ENCODE measurements around the gene GPRIN3.
A peak's percentile ranks its signal among the peaks of the same experiment; 100 is the strongest.

The GPRIN3 gene

DNA sequence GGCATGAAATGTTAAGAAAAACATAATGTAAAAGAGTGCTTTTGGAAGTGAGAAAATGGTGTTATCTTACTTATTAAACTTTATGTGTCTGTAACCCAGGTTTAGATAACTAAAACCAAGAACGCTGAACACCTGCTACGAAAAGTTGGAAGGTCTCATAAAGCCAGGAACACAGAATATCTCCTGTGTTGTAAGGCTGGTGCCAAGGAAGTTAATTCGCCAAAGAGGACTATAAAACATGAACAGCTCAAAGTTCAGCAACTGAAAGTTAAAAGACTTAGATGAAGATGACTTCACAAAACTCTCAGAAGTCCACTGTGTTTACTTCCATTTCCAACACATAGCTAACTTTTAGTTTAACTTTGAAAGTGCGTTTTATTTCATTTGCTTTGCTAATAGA, 54.3 kb downstream of the GPRIN3 start (continued):
- no peak for TF ChIP-seq PRDM4 (tag by site-specific recombination; IDR thresholded peaks at IDR 0.05)
- no peak for TF ChIP-seq ZNF664 (tag by site-specific recombination; IDR thresholded peaks at IDR 0.05)
- TF ChIP-seq PBX3 (CRISPR knock-in tag; IDR thresholded peaks at IDR 0.05): no peak
- TF ChIP-seq ZNF148 (tag by site-specific recombination; IDR thresholded peaks at IDR 0.05; ENCODE audit: borderline replicate concordance): no peak
- TF ChIP-seq ZNF239 (tag by site-specific recombination; IDR thresholded peaks at IDR 0.05): no peak

DNA sequence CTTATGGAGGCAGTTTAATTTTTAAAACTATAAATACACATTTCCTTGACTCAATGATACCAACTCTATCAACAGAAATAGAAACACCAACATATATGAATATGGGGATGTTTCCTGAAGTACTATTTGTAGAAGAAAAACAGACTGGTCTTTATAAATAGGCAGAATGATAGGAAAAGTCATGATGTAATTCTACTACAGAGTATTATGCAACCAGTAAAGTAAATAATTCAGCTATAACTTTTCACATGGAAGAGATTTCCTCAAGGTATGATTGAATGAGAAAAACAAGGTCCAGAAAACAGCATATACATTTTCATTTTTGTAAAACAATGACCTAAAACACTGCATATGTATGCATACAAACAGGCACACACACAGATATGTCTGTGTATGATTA, 56.2 kb downstream of the GPRIN3 start:
- CTCF ChIA-PET: interaction anchor here (0.6 to 1.6 kb wide), 3 partner anchors 14 to 896 kb away, joined by 3 to 5 read pairs (median 4); no protein-coding TSS in a partner anchor

GRCh38 chr4:89249716-89250361, 57.8 kb downstream of the GPRIN3 start:
- ChIA-PET POLR2A (no interaction called here), CTCF (interaction anchor here (1.1 to 1.6 kb wide), 2 partner anchors 23 to 24 kb away, joined by 3 read pairs; no protein-coding TSS in a partner anchor)
- no peak overlapping the region for H3K27ac ChIP-seq (ENCODE audit: extremely low read depth, low read depth, low read length)
- H3K4me1 ChIP-seq (ENCODE audit: control insufficient read depth, insufficient read depth, low read length): no peaks in the 10 kb centered on the region
- 0 out of 2 replicates have a peak, but pooled peaks have one; percentile 11 for TF ChIP-seq SCRT2 (tag by site-specific recombination; IDR thresholded peaks at IDR 0.05)
- TF ChIP-seq ZNF175 (tag by site-specific recombination; IDR thresholded peaks at IDR 0.05): no peak
- TF ChIP-seq ZNF624 (tag by site-specific recombination; IDR thresholded peaks at IDR 0.05): no peak
- no peak overlapping the region for H3K4me3 ChIP-seq (ENCODE audit: low read depth, low read length)
- H3K9me3 ChIP-seq (ENCODE audit: control insufficient read depth, insufficient read depth, low read depth, low read length): no peaks in the 10 kb centered on the region
- peaks cover 0 to 13% of the 10 kb centered on the region in 2 experiments; a peak in 1 of 3 replicates for H3K36me3 ChIP-seq (ENCODE audit: control insufficient read depth in 2 of 2, insufficient read depth in 1 of 2, low read length in 2 of 2)

More for the DNA sequence above, 56.2 kb downstream of the GPRIN3 start:
- H3K36me3 ChIP-seq (ENCODE audit: control insufficient read depth in 2 of 2, insufficient read depth in 1 of 2, low read length in 2 of 2): peaks cover 0 to 13% of the 10 kb centered on the region in 2 experiments; a peak in 1 of 3 replicates
- H3K4me1 ChIP-seq (ENCODE audit: control insufficient read depth, insufficient read depth, low read length): no peaks in the 10 kb centered on the region
- H3K9me3 ChIP-seq (ENCODE audit: control insufficient read depth, insufficient read depth, low read depth, low read length): no peaks in the 10 kb centered on the region
- POLR2A ChIA-PET: no interaction called here
- no peak for TF ChIP-seq ZNF701 (tag by site-specific recombination; IDR thresholded peaks at IDR 0.05)
- no peak for TF ChIP-seq ZNF677 (tag by site-specific recombination; IDR thresholded peaks at IDR 0.05)
- no peak for TF ChIP-seq BCL11B (tag by site-specific recombination; IDR thresholded peaks at IDR 0.05; ENCODE audit: low read depth)
- TF ChIP-seq KLF16 (tag by site-specific recombination; IDR thresholded peaks at IDR 0.05): no peak
- no peak for TF ChIP-seq ZNF223 (tag by site-specific recombination; IDR thresholded peaks at IDR 0.05)
- TF ChIP-seq ZNF76 (tag by site-specific recombination; IDR thresholded peaks at IDR 0.05; ENCODE audit: borderline replicate concordance, low read depth): no peak
- TF ChIP-seq ZNF560 (tag by site-specific recombination; IDR thresholded peaks at IDR 0.05; ENCODE audit: borderline replicate concordance): no peak
- no peak for TF ChIP-seq ZBTB21 (tag by site-specific recombination; IDR thresholded peaks at IDR 0.05)
- no peak for TF ChIP-seq ZNF169 (tag by site-specific recombination; IDR thresholded peaks at IDR 0.05)
- TF ChIP-seq ZNF433 (tag by site-specific recombination; IDR thresholded peaks at IDR 0.05; ENCODE audit: low read depth): no peak
- no peak for TF ChIP-seq ZNF626 (tag by site-specific recombination; IDR thresholded peaks at IDR 0.05)
- no peak for TF ChIP-seq ZNF830 (tag by site-specific recombination; IDR thresholded peaks at IDR 0.05; ENCODE audit: low read depth)
- no peak overlapping the region for H3K4me3 ChIP-seq (ENCODE audit: low read depth, low read length)
- H3K27ac ChIP-seq (ENCODE audit: extremely low read depth, low read depth, low read length): no peak overlapping the region

Data from HEK293 (cell line).